Measurements from ENCODE around the gene BACE1. TPM values are rescaled to one million over a fixed set of nuclear protein-coding genes. Genes with fewer than 3 reads are reported as not detected.
"Not testable (repeated sequence)": the region's sequence is repeated elsewhere in the genome, so short reads cannot be mapped to it uniquely, and the experiment has no call there.

The BACE1 gene
- 10 to 100 TPM; 56.9 to 61.3 (median 58.5) TPM for polyA plus RNA-seq (ENCODE audit: insufficient read length in 3 of 3)

- peak; percentile 67 to 74 (median 71) for DNase-seq (ENCODE audit: low read depth in 3 of 3, low spot score in 2 of 3)
Observed at GRCh38 chr11:117316197-117316961, at the start of gene BACE1. Gene BACE1 (minus strand): TSS chr11:117316256. CDS start chr11:117315795, 461 bp downstream.

- DNase-seq (ENCODE audit: low read depth in 3 of 3, low spot score in 2 of 3): no peak
Observed at GRCh38 chr11:117361432-117361831, 45.4 kb upstream of the BACE1 start.

GRCh38 chr11:117356126-117356890, 40.3 kb upstream of the BACE1 start:
- DNase-seq (ENCODE audit: low read depth in 3 of 3, low spot score in 2 of 3): no peak

GRCh38 chr11:117354550-117354949, 38.5 kb upstream of the BACE1 start:
- DNase-seq (ENCODE audit: low read depth in 3 of 3, low spot score in 2 of 3): no peak

GRCh38 chr11:117345039-117345438, 29.0 kb upstream of the BACE1 start:
- no peak for DNase-seq (ENCODE audit: low read depth in 3 of 3, low spot score in 2 of 3)

GRCh38 chr11:117337076-117337475, 21.0 kb upstream of the BACE1 start:
- DNase-seq (ENCODE audit: low read depth in 3 of 3, low spot score in 2 of 3): no peak

- DNase-seq (ENCODE audit: low read depth in 3 of 3, low spot score in 2 of 3): no peak
Observed at GRCh38 chr11:117335399-117335798, 19.3 kb upstream of the BACE1 start.

- DNase-seq (ENCODE audit: low read depth in 3 of 3, low spot score in 2 of 3): no peak
Observed at GRCh38 chr11:117334896-117335295, 18.8 kb upstream of the BACE1 start.

GRCh38 chr11:117333917-117334316, 17.9 kb upstream of the BACE1 start:
- DNase-seq (ENCODE audit: low read depth in 3 of 3, low spot score in 2 of 3): no peak

GRCh38 chr11:117332843-117333242, 16.8 kb upstream of the BACE1 start:
- DNase-seq (ENCODE audit: low read depth in 3 of 3, low spot score in 2 of 3): no peak

- no peak for DNase-seq (ENCODE audit: low read depth in 3 of 3, low spot score in 2 of 3)
Observed at GRCh38 chr11:117328375-117329010, 12.4 kb upstream of the BACE1 start.

- DNase-seq (ENCODE audit: low read depth in 3 of 3, low spot score in 2 of 3): peak; percentile 86 to 93 (median 89)
Observed at GRCh38 chr11:117327567-117328374, 11.7 kb upstream of the BACE1 start, which contains the start of gene CEP164. Gene CEP164 (plus strand): TSS chr11:117327854. CDS start chr11:117338587, 10,733 bp downstream.

- not testable (repeated sequence) for DNase-seq (ENCODE audit: low read depth in 3 of 3, low spot score in 2 of 3)
Observed at GRCh38 chr11:117327255-117327566, 11.2 kb upstream of the BACE1 start.

- no peak for DNase-seq (ENCODE audit: low read depth in 3 of 3, low spot score in 2 of 3)
Observed at GRCh38 chr11:117319214-117319840, 3.3 kb upstream of the BACE1 start.

- DNase-seq (ENCODE audit: low read depth in 3 of 3, low spot score in 2 of 3): no peak
Observed at GRCh38 chr11:117318738-117319137, 2.7 kb upstream of the BACE1 start.

GRCh38 chr11:117315285-117316196, 515 bp downstream of the BACE1 start:
- no peak for DNase-seq (ENCODE audit: low read depth in 3 of 3, low spot score in 2 of 3)

GRCh38 chr11:117314840-117315239, 1.2 kb downstream of the BACE1 start:
- no peak for DNase-seq (ENCODE audit: low read depth in 3 of 3, low spot score in 2 of 3)

GRCh38 chr11:117313828-117314768, 2.0 kb downstream of the BACE1 start:
- no peak for DNase-seq (ENCODE audit: low read depth in 3 of 3, low spot score in 2 of 3)
